Activated CD4-positive, alpha-beta T cell treated with anti-CD3 and anti-CD28 coated beads, Interleukin-2, amount 50 U/mL, for 1 hour (primary cell): Measurements from ENCODE around the gene DBX2.
"Not testable (repeated sequence)": the region's sequence is repeated elsewhere in the genome, so short reads cannot be mapped to it uniquely, and the experiment has no call there.

Experiments used
- DNase-seq: peaks from one replicate; pipeline ENCODE4 v3.0.0-alpha.2; 2020

Gene DBX2

GRCh38 chr12:45050751-45051571, at the start of gene DBX2:
DBX2 (minus strand) TSS chr12:45051099; CDS start chr12:45050927, 172 bp downstream.
- DNase-seq, result no peak

DNA sequence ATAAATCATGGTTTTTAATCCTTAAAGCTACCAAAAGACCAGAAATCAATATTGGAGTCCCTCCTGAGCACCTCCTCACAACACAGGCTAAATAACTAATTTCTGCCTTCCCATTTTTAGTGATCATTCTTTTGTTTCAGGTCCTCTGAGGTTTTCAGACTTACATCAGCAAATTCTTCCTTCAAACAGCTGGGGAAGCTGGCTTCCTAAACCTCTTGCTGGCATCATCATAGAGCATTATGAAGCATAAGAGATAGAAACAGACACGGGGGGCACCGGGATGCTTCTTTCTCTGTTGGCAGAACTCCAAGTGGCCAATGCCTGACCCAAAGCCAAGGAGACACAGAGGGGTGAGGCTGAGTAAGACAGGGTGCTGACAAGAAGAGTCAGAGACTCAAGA, 47.9 kb upstream of the DBX2 start:
- no peak for DNase-seq

- DNase-seq, result not testable (repeated sequence)
These were observed 44.5 kb upstream of the DBX2 start for GRCh38 chr12:45095417-45095816.

GRCh38 chr12:45093051-45093450, 42.2 kb upstream of the DBX2 start:
- DNase-seq, result no peak

GRCh38 chr12:45089411-45090075, 38.6 kb upstream of the DBX2 start:
- no peak for DNase-seq

- DNase-seq, result no peak
These were observed 37.7 kb upstream of the DBX2 start for GRCh38 chr12:45088608-45089007.

GRCh38 chr12:45084248-45084647, 33.3 kb upstream of the DBX2 start:
- DNase-seq, result not testable (repeated sequence)

DNA sequence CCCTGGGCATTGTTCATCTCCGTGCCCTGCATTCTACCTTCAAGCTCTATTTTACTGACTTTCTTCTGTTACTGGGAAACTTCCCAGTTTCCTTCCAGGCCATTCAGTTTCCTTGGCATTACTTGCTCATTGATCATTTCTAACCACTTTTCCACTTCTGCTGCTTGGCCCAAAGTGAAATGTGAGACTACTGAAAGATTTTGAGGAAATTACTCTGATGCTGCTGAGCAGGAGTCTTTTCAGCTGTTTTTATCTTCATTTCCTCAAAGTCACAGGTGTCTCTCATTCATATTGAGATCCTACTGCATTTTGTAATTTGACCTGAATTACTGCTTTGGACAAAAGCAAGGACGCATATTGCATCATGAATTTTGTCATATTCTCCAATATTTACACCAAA, 26.4 kb upstream of the DBX2 start:
- DNase-seq, result no peak

DNA sequence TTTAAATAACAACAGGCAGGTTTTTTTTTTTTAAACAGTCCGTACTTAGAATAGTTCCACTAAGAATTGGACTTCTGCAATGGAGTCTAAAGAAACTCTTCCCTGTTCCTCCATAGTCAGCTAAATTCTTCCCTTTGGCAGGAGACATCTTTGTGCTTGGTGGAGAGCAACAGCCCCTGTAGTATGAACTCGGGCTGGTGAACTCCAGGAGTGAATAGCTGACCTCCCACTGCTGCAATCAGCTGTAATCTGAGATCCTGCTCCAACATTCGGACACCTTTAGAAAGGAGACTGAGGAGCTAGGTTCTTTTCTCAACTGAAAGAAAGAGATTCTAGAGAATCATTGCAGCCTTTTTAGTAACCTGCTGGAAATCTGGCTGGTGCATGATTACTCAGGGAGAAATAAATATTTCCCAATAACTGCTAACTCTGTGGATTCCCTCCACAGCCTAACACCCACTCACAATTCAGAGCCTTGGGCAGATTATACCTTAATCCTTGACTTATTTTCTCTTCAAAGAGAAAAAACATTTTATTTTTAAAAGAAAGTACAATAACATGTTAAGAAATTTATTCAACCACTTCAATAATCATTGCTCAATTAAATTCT, 25.6 kb upstream of the DBX2 start:
- DNase-seq, result no peak

DNA sequence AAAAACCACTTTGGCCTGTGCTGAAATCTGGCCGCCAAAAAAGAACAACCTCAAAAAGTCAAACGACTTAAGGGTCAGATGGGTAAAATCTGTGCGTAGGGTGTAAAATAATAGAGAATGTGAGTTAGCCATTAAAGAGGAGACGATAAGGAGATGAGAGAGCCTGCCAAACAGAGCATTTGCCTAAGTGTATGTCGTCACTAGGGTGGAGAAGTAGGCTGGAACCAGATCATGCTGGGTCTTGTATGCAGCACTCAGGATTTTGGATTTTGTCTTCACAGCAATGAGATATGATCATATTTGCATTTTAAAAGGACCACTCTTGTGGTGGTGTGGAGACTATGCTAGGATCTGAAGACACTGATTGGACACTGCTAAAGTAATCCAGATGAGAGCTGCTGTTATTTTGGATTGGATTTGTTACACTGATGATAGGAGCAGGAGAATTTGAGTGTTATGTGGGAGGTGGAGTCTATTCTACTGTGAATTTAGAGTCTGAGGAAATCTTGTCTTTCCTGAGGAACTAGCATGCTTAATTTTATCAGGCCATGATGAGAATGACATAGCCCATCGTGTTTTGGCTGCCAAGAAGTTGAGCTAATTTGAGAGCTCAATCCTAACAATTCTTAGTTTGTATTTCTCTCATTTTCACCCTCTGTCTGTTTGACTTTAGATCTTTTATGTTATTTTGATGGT, 24.8 kb upstream of the DBX2 start:
- no peak for DNase-seq

- DNase-seq, result no peak
These were observed 14.3 kb upstream of the DBX2 start for GRCh38 chr12:45065125-45065626.

- no peak for DNase-seq
These were observed 10.1 kb upstream of the DBX2 start for GRCh38 chr12:45060976-45061375.

DNA sequence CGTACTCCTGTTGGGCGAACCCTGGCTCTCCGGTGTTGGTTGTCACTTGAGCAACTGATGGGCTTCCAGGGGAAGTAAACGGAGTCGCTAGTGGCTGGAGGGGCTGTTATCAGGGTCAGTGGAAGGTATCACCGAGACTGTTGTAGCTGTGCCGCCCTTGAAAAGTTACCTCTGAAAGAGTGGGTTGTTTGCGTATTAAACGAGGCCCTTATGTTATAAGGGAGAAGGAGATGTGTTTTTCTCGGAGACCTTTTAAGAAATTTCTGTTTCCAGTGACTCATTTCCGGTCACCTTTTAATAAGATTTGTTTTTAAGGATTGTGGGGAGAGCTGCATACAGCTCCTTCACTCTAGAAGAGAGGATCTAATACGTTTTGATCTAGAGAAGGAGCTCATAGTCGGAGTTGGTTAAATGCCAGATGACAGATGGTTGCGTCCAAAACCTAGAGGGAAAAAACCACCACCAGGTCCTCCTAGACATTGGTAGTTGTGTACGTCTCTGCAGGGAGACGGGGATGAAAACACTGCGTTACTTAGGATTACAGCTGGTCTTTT, 750 bp upstream of the DBX2 start:
- DNase-seq, result no peak

- no peak for DNase-seq
These were observed 768 bp downstream of the DBX2 start for GRCh38 chr12:45049912-45050750.

- DNase-seq, result no peak
These were observed 8.3 kb downstream of the DBX2 start for GRCh38 chr12:45042599-45042998.

DNA sequence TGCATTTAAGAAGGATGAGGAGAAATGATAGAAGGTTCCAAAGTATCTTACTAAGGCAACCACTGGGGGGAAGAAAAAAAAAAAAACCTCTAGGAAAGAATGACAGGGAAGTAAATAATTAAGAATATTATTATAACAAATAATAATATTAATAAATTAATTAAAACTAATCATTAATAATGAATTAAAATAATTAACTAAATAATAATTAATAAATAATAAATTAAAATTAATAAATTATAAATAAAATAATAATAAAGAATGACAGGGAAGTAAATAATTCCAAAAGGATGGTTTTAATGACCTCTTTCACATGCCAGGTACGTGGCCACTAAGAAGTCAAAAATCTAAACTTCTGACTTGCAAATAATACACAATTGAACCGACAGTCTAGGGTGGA, 9.9 kb downstream of the DBX2 start:
- DNase-seq, result no peak

DNA sequence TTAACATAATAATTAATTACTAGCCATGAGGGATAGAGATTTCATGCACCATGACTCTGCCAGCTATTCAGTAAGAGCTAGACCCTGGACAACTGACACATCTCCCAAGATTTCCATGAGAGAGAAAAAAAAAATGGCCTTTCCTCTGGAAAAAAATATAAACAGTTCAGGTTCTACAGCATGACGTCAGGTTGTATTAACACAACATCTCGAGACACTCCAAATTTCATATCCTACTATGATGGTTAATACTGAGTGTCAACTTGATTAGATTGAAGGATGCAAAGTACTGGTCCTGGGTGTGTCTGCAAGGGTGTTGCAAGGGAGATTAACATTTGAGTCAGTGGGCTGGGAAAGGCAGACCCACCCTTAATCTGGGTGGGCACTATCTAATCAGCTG, 11.1 kb downstream of the DBX2 start:
- no peak for DNase-seq

DNA sequence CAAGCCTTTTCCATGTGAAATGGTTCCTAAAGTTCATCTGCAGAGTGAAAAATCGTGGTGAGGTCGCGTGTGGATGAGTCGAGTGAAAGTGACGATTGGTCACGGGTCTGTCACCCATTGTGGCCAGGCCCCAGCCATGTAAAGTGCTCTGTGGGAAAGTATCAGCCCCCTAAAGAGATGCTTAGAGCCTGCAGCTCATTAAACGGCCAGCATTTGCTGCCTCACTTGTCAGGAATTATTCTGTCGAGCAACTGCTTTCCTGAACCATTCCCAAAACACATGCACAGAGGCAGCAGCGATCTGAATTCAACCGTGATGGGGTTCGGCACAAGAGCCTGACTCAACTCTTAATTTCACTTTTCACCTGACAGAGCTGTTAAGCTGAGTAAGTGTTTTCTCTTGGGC, 16.0 kb downstream of the DBX2 start:
- no peak for DNase-seq

GRCh38 chr12:45017916-45018315, 33.0 kb downstream of the DBX2 start:
- DNase-seq, result no peak

DNA sequence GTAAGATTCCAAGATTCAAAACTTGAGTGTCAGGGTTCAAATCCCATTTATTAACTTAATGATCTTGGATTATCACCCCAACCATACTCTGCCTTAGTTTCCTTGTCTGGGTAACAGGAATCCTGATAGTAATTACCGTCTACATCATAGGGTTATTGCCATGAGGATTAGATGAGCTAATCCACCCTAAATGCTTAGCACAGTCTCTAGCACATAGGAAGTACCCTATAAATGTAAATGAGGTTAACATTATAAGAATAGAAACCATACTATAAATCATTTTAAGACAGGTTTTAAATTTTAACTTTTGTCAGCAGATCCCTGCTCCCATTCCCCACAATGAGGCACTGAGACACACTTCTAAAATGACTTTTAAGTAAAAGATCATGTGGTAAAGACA, 36.5 kb downstream of the DBX2 start:
- DNase-seq, result no peak

- no peak for DNase-seq
These were observed 38.1 kb downstream of the DBX2 start for GRCh38 chr12:45012749-45013148.

DNA sequence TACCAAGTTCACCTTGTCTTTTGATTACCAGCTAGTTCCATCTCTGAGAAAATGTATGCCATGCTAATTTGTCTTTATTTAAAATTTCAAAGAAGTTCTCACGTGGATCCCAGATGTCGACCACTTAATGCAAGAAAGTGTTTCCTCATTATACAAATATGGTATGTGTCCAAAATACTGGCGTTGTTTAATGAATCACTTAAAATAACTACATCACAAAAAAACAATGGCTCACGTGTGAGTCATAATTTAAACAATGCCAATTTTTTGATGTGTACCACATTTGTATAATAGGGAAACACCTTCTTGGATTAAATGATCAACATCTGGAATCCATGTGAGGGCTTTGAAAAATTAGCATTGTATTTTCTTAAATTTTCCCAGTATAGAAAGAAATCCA, 40.8 kb downstream of the DBX2 start:
- no peak for DNase-seq
